ENCODE results near the gene OR52N1. TPM values are rescaled to one million over a fixed set of nuclear protein-coding genes. Genes with fewer than 3 reads are reported as not detected.

Gene OR52N1
- total RNA-seq, 1 donor from 2014 or later, result not detected

- no peaks in the 10 kb centered on the region for H3K4me1 Mint-ChIP-seq (ENCODE audit: low read depth, unreplicated experiment)
These were observed 24.5 kb upstream of the OR52N1 start for GRCh38 chr11:5815534-5815933.

DNA sequence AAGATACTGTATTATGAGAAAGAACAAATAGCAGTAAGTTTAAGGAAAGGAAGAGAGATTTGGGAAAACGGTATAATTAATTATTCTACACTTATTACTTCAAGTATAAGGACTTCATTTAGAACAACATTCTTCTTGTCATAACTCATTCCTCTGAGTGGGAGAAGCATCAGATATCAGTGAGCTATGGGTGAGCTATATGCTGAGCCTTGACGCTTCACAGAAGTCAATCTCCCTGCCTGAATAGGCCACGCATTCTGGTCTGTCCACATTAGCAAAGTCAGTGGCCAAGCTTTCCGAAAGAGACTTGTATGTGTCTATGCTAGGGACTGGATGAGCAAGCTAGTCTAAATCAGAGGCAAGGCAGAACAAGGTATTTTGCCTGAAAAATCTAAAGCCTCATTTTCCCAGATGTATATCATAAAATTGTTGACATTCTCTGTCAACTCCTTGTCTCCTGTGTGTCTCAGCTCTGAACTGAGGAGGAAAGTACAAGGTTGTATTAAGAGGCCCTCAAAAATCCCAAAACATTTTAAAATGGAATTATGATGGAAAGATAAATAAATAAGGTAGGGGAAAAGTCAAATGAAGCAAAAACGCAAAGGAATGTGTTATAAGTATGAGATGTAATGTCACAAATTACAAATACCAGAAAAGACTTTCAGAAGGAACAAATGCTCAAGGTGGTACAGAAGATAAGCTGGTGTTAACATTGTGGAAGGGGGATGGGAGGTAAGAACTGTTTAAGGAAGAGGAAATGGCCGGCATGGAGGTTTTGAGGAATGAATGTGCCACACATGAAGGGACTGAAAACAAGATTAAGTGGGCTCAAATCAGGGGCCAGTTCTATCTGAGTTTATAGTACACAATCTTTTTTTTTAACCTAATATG is 19.1 kb upstream of the OR52N1 start:
- H3K27ac Mint-ChIP-seq (ENCODE audit: unreplicated experiment), result no peak overlapping the region
- no peaks in the 10 kb centered on the region for H3K36me3 Mint-ChIP-seq (ENCODE audit: unreplicated experiment)
- H3K4me1 Mint-ChIP-seq (ENCODE audit: low read depth, unreplicated experiment), result no peaks in the 10 kb centered on the region
- no peaks in the 10 kb centered on the region for H3K27me3 Mint-ChIP-seq (ENCODE audit: unreplicated experiment)
- H3K4me3 Mint-ChIP-seq (ENCODE audit: unreplicated experiment), result no peak overlapping the region
- TF ChIP-seq, protein P1, sequence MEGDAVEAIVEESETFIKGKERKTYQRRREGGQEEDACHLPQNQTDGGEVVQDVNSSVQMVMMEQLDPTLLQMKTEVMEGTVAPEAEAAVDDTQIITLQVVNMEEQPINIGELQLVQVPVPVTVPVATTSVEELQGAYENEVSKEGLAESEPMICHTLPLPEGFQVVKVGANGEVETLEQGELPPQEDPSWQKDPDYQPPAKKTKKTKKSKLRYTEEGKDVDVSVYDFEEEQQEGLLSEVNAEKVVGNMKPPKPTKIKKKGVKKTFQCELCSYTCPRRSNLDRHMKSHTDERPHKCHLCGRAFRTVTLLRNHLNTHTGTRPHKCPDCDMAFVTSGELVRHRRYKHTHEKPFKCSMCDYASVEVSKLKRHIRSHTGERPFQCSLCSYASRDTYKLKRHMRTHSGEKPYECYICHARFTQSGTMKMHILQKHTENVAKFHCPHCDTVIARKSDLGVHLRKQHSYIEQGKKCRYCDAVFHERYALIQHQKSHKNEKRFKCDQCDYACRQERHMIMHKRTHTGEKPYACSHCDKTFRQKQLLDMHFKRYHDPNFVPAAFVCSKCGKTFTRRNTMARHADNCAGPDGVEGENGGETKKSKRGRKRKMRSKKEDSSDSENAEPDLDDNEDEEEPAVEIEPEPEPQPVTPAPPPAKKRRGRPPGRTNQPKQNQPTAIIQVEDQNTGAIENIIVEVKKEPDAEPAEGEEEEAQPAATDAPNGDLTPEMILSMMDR (IDR thresholded peaks at IDR 0.05; ENCODE audit: partially characterized antibody, unreplicated experiment), result no peak
- H3K9me3 Mint-ChIP-seq (ENCODE audit: unreplicated experiment), result no peaks in the 10 kb centered on the region
- no peak for DNase-seq

More at GRCh38 chr11:5815534-5815933, 24.5 kb upstream of the OR52N1 start:
- DNase-seq, result no peak
- H3K27ac Mint-ChIP-seq (ENCODE audit: unreplicated experiment), result no peak overlapping the region
- no peak overlapping the region for H3K4me3 Mint-ChIP-seq (ENCODE audit: unreplicated experiment)
- H3K9me3 Mint-ChIP-seq (ENCODE audit: unreplicated experiment), result no peaks in the 10 kb centered on the region
- TF ChIP-seq, protein P1 (IDR thresholded peaks at IDR 0.05; ENCODE audit: partially characterized antibody, unreplicated experiment), result no peak
- H3K36me3 Mint-ChIP-seq (ENCODE audit: unreplicated experiment), result no peaks in the 10 kb centered on the region
- H3K27me3 Mint-ChIP-seq (ENCODE audit: unreplicated experiment), result no peaks in the 10 kb centered on the region

- TF ChIP-seq, protein P1 (IDR thresholded peaks at IDR 0.05; ENCODE audit: partially characterized antibody, unreplicated experiment), result no peak
- no peaks in the 10 kb centered on the region for H3K36me3 Mint-ChIP-seq (ENCODE audit: unreplicated experiment)
- peak overlapping the region; percentile 76 for H3K4me3 Mint-ChIP-seq (ENCODE audit: unreplicated experiment)
- no peaks in the 10 kb centered on the region for H3K27me3 Mint-ChIP-seq (ENCODE audit: unreplicated experiment)
- DNase-seq, result no peak
- H3K9me3 Mint-ChIP-seq (ENCODE audit: unreplicated experiment), result no peaks in the 10 kb centered on the region
- H3K27ac Mint-ChIP-seq (ENCODE audit: unreplicated experiment), result peak overlapping the region; percentile 35
- no peaks in the 10 kb centered on the region for H3K4me1 Mint-ChIP-seq (ENCODE audit: low read depth, unreplicated experiment)
These were observed 18.1 kb upstream of the OR52N1 start for GRCh38 chr11:5809122-5809519.

DNA sequence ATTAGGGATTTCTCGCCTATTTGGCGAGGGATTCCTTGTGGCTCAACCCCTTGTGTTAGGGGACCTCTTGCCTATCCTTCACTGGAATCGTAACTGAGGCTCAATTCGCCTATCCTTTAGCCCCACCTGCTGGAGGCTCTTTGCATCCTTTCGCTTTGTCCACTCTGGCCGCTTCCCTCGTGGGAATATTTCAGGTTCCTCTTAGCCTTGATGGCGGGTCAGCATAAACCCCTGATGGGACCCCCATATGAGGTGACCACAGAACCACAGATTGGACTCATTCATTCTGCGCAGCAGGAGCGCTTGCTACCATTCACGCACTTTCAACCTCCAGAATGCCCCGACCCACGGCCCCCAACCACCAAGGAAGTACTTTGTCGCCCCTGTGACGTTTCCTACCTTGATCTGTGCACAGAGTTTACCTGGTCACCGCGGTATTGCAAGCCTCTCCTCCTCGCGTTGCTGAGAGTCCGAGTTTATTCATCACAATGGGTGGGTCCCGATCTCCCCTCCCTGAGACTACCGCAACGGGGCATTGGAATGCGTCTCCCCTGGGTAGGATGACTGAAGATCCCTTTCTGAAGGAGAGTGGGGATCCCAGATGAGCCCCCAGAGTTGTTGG is 17.5 kb upstream of the OR52N1 start, which contains the start of gene OR52N2:
OR52N2 (plus strand) TSS at position 425 of the 622 bp plus-strand sequence. CDS start 11,412 bp downstream, outside the sequence.
- Mint-ChIP-seq H3K9me3 (ENCODE audit: unreplicated experiment) (no peaks in the 10 kb centered on the region), H3K36me3 (ENCODE audit: unreplicated experiment) (no peaks in the 10 kb centered on the region), H3K27ac (ENCODE audit: unreplicated experiment) (peak within 1 kb of the TSS; percentile 35), H3K4me3 (ENCODE audit: unreplicated experiment) (peak within 1 kb of the TSS; percentile 76), H3K27me3 (ENCODE audit: unreplicated experiment) (no peaks in the 10 kb centered on the region), H3K4me1 (ENCODE audit: low read depth, unreplicated experiment) (no peaks in the 10 kb centered on the region)
- peak; percentile 71 for DNase-seq
- TF ChIP-seq, protein P1 (IDR thresholded peaks at IDR 0.05; ENCODE audit: partially characterized antibody, unreplicated experiment), result peak; percentile 68

Data from glutamatergic neuron (in vitro differentiated cells).